ENCODE measurements around the gene CHMP3.
"Not testable (repeated sequence)": the region's sequence is repeated elsewhere in the genome, so short reads cannot be mapped to it uniquely, and the experiment has no call there.

The CHMP3 gene

DNA sequence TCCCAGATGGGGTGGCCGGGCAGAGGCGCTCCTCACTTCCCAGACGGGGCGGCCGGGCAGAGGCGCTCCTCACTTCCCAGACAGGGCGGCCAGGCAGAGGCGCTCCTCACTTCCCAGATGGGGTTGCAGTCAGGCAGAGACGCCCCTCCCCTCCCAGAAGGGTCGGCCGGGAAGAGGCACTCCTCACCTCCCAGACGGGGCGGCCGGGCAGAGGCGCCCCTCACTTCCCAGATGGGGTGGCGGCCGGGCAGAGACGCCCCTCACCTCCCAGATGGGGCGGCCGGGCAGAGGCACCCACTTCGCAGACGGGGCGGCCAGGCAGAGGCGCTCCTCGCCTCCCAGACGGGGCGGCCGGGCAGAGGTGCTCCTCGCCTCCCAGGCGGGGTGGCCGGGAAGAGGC is 13.8 kb downstream of the CHMP3 start:
- not testable (repeated sequence) for DNase-seq

DNA sequence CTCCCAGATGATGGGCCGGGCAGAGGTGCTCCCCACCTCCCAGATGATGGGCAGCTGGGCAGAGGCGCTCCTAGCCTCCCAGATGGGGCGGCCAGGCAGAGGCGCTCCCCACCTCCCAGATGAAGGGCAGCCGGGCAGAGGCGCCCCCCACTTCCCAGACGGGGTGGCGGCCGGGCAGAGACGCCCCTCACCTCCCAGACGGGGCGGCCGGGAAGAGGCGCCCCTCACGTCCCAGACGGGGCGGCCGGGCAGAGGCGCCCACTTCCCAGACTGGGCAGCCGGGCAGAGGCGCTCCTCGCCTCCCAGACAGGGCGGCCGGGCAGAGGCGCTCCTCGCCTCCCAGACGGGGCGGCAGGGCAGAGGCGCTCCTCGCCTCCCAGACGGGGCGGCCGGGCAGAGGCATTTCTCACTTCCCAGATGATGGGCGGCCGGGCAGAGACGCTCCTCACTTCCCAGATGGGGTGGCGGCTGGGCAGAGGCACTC is 14.3 kb downstream of the CHMP3 start:
- not testable (repeated sequence) for DNase-seq

DNA sequence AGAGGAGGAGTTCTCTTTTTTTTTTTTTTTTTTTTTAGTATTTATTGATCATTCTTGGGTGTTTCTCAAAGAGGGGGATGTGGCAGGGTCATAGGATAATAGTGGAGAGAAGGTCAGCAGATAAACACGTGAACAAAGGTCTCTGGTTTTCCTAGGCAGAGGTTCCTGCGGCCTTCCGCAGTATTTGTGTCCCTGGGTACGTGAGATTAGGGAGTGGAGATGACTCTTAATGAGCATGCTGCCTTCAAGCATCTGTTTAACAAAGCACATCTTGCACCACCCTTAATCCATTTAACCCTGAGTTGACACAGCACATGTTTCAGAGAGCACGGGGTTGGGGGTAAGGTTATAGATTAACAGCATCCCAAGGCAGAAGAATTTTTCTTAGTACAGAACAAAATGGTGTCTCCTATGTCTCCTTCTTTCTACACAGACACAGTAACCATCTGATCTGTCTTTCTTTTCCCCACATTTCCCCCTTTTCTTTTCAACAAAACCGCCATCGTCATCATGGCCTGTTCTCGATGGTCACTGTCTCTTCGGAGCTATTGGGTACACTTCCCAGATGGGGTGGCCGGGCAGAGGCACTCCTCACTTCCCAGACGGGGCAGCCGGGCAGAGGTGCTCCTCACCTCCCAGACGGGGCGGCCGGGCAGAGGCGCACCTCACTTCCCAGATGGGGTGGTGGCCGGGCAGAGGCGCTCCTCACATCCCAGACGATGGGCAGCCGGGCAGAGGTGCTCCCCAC is 14.9 kb downstream of the CHMP3 start:
- not testable (repeated sequence) for DNase-seq

DNA sequence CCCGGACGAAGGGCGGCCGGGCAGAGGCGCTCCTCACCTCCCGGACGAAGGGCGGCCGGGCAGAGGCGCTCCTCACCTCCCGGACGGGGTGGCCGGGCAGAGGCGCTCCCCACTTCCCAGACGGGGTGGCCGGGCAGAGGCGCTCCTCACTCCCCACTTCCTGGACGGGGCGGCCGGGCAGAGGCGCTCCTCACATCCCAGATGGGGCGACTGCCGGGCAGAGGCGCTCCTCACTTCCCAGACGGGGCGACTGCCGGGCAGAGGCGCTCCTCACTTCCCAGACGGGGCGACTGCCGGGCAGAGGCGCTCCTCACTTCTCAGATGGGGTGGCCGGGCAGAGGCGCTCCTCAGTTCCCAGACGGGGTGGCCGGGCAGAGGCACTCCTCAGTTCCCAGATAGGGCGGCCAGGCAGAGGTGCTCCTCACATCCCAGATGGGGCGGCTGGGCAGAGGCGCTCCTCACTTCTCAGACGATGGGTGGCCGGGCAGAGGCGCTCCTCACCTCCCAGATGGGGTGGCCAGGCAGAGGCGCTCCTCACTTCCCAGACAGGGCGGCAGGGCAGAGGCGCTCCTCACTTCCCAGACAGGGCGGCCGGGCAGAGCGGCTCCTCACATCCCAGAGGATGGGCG is 17.8 kb downstream of the CHMP3 start:
- not testable (repeated sequence) for DNase-seq

DNA sequence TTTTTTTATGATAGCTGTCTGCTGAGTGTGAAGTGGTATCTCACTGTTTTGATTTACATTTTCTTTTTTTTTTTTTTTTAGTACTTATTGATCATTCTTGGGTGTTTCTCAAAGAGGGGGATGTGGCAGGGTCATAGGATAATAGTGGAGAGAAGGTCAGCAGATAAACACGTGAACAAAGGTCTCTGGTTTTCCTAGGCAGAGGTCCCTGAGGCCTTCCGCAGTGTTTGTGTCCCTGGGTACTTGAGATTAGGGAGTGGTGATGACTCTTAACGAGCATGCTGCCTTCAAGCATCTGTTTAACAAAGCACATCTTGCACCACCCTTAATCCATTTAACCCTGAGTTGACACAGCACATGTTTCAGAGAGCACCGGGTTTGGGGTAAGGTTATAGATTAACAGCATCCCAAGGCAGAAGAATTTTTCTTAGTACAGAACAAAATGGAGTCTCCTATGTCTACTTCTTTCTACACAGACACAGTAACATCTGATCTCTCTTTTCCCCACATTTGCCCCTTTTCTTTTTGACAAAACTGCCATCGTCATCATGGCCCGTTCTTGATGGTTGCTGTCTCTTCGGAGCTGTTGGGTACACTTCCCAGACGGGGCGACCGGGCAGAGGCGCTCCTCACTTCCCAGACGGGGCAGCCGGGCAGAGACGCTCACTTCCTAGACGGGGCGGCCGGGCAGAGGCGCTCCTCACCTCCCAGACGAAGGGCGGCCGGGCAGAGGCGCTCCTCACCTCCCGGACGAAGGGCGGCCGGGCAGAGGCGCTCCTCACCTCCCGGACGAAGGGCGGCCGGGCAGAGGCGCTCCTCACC is 18.8 kb downstream of the CHMP3 start:
- DNase-seq: not testable (repeated sequence)

DNA sequence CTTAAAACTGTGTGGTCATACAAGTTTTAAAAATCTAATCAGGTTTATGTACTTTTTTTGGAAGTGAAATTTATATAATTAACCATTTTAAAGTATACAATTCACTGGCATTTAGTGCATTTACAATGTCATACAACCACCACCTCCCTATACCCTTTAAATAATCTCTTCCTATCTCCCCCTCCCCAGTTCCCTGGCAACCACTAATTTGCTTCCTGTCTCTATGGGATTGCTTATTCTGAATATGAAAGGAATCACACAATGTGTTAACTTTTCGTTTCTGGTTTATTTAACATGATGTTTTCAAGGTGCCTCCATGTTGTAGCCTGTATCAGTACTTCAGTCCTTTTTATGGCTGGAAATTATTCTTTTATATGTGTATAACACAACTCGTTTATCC is 19.4 kb downstream of the CHMP3 start:
- no peak for DNase-seq

DNA sequence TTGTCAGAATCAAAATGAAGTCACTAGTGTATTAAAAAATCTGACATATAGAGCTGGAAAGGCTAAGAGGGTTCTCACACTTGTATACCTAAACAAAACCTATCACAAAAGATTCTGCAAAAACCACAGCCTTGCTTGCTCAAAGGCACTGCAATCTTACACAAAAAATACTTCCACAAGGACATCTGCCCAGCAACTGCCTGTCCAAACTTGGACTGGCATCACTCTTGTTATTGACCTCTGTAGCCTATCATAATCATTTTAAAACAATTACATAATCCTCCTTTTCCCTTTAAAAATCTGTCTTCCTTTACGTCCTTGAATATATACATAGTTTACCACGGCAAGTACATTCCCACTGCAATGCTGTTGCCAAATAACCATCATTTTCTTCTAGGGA is 19.9 kb downstream of the CHMP3 start:
- no peak for DNase-seq

DNA sequence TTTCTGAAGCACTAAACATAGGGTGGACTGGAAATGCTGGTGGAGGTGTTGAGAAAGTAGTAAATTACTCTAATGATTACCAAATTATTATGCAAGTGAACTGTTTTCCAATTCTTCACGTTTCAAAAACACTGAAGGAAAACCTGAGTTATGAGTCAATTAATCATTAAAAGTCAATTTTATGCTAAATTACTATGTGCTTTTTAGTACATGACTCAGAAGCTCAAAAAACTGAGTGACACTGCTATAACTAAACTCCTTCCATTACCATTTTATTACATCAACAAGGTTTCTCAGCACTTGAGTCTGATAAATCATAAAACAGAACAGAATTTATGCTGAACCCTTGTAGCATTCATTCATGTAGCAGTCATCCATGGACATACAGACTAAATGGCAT is 20.4 kb downstream of the CHMP3 start:
- DNase-seq: no peak

DNA sequence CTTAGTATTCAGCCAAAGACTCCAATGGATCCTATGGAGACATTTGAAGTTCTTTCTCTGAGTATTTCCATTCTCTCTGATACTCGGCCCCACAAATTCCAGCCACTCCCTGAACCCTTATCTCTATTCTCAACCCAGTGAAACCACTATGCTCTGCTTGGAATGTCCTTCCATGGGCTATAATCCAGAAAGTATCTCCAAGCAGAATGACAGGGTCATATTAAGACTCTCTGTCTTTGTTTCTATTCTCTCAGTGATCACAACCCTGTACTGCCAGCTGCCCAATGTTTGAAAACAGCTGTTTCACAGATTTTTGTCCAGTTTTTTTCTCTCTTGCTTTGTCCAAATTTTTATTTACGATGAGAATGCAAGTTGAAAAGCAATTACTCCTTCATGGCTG is 21.9 kb downstream of the CHMP3 start:
- no peak for DNase-seq

DNA sequence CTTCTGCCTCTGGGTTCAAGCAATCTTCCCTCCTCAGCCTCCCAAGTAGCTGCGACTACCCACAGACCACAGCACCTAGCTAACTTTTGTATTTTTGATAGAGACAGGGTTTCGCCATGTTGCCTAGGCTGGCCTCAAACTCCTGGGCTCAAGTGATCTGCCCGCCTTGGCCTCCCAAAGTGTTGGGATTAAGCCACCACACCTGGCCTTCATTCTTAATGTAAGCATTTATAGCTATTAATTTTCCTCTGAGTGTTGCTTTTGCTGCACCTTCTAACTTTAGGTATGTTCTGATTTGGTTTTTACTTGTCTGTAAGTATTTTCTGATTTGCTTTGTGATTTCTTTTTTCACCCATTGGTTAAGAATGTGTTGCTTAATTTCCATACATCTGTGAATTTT is 29.7 kb downstream of the CHMP3 start:
- DNase-seq: no peak

DNA sequence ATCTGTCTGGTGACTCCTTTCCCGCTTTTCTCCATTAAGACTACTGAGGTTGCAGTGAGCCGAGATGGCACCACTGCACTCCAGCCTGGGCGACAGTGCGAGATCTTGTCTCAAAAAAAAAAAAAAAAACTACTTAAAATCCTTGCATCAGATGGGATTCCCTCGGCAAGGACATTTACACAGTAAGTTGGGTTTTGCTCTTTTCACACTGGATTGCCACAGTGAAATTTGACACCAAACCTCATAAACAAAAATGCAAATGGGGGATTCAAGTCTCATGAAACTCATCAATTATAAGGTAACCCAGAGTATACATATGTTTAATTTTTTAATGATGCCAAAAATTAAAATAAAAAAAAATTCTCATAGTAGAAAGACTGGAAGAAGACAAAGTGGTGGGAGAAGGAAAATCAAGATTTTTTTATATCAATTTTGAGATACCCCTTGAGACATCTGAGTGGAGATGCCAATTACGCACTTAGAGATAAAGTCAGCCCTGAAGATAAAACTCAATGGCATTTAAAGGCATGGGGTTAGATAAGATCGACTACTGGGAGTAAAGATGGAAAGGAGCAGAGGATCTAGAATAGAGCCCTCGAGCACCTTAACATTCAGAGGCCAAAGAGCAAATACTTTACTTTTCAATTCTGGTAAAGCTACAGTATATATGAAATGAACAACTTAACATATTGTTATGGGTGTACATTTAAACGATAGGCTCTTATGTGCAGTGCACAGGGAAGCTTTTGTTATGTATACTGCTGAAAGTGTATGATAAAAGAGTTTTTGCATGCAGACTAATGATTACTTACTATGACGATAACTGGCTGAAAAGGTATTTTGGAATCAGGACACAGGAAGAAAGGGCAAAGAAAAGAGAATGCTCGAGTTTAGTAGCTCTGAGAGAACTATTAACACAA is 37.6 kb downstream of the CHMP3 start:
- DNase-seq: no peak

DNA sequence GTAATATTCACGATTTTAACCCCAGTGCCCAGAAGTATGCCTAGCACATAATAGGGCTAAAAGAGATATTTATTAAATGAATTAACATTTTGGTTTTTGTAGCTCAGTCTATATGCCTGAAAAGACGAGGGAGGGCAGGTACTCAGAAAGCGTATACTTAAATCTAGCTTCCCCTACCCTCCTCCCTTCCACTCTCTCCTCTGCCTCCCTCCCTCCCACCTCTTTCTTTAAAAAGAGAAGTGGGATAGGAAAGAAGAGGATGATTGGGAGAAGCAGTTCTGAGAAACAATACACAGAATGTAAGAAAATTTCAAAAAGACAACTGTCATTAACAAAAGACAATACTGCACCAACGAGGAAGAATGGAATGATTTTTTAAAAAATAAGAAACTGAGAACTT is 39.8 kb downstream of the CHMP3 start:
- no peak for DNase-seq

DNA sequence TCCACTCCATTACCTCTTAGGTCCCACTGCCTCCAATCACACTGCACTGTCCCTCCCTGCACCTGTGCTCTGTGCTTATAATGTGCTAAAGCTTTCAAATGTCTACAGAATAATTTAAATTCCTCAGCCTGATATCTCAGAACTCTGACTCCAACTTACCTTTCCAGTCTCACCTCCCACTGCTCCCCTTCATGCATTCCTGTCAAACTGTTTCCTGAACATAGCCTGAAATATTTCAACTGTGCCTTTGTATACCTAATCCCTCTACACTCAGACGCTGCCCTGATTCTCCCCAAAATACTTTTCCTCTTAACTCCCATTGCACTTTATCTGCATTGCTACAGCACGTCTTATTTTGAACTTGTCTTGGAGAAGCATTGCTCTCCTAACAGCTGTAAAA is 40.5 kb downstream of the CHMP3 start:
- DNase-seq: no peak

DNA sequence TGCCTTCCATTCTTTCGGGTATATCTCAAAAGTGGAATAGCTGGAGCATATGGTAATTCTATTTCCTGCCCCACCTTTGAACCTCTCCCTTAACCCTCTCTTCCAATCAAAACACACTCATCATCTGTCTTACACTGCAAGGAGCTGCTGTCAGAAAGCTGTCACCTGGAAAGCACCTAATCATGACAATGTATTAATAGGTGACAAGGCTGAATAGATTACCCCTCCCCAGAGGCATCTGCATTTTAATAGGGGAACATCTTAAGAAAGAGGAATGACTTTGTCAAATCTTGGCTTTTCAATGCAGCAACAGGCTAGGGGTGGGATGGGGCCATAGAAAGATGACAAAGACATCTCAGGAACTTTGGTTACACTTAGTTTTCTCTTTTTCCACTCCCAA is 41.3 kb downstream of the CHMP3 start:
- no peak for DNase-seq

DNA sequence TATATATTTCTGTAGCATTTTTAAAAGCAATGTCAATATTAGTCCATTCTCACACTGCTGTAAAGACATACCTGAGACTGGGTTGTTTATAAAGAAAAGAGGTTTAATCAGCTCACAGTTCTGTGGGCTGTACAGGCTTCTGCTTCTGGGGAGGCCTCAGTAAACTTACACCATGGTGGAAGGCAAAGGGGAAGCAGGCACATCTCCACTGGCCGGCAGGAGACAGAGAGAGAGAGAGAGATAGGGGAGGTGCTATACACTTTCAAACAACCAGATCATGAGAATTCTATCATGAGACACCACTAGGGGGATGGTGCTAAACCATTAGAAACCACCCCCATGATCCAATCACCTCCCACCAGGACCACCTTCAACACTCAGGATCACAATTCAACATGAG is 43.1 kb downstream of the CHMP3 start:
- no peak for DNase-seq

DNA sequence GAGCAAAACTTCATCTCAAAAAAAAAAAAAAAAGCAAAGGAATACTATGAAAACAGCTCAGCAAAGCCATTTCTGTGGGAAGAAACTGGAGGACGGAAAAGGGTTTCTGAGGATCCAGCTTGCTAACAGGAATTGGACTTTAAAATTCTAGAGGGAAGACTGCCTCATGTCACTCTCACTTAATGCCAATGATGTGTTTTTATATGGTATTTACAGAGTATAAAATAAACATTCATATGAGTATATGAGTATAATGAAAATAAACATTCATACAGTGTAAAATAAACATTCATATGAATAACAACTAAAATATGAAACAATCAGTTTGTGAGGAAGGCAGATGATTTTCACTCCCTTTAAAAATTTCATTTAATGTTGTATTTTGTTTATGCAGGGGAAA is 43.9 kb downstream of the CHMP3 start:
- DNase-seq: no peak

DNA sequence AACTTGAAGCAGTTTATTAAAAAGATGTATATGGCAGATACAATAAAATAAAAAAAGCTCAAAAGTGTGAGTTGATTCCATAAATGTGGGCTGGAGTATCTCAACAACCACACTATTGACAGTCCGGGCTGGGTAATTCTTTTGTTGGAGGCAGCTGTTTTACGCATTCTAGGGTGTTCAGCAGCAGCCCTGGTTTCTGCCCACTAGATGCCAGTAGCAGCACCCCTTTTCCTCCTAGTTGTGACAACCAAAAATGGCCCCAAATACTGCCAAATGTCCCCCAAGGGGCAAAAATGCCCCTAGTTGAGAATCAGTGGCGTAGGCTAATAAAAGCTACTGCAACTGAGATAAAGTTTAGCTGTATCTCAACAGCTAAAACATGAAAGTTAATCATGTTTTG is 44.8 kb downstream of the CHMP3 start:
- DNase-seq: peak; percentile 32

DNA sequence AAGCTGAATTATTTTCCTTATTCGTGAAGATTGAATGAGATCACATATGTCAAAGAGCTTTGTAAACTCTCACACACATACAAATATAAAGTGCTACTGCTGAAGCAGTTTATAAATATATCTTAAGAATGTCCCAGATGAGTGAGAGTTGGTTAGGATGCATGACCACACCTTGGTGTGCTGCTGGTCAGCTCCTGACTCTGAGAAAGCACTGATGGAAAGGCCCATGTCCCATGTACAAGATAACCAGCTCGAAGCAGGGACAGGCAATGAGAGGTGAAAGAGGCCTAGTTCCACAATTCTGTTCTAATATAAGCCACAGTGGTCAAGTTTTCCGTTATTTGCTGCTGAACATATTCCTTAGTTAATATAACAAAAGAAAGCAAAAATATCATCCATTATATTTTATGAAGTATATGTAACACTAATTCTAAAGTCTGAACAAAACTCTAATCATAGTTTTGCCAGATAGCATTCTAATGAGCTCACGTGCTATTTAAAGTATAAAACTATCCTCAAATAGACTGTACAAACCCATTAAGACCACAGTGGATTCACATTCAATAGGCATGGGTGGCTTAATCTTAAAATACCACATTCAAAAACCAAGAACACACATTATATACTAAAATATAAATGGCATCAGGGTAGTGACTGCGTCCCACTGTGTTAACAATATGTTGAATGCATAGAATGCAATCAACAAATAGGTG is 49.1 kb downstream of the CHMP3 start:
- no peak for DNase-seq

DNA sequence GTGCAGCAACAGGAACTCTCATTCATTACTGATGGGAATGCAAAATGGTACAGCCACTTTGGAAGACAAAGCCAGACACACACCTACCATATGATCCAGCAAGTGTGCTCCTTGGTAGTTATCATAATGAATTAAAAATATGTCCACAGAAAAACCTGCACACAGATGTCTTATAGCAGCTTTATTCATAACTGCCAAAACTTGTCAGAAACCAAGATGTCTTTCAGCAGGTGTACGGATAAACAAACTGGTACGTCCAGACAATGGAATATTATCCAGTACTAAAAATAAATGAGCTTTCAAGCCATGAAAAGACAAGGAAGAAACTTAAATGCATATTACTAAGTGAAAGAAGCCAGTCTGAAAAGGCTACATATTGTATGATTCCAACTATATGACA is 50.4 kb downstream of the CHMP3 start:
- DNase-seq: no peak

DNA sequence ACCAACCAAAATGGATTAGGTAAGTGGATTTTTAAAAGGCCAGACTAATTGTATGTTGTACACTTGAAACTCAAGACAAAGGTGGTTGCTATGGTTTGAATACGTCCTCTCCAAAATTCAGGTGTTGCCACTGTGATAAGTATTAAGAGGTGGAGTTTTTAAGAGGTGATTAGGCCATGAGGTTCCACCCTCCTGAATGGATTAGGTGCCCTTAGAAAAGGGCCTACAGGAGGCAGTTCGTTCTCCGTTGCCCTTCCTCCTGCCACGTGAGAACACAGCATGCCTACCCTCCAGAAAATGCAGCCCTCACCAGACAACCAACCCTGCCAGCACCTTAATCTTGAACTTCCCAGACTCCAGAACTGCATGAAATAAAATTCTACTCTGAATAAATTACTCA is 51.2 kb downstream of the CHMP3 start:
- DNase-seq: no peak

DNA sequence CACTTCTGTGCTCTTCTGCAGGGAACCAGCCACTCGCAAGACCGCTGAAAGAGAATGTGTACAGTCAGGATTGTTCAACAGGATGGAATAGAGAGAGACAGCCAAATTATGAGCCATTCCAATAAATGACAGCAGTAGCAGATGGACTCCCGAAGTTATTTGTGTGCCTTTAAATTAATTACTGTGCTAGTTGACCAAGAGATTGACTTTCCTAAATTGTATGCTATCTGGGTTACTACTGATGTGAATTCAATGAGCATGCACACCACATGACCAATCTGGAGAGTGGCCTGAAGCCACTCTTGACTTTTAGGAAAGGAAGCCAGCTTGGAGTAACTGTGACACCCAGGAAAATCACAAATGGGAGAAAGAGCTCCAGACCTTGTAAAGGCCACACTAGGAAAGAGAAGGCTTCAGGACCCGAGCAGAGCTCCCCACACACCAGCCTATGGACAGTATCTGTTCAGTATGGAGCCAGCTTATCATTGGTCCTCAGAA is 52.8 kb downstream of the CHMP3 start:
- DNase-seq: no peak

DNA sequence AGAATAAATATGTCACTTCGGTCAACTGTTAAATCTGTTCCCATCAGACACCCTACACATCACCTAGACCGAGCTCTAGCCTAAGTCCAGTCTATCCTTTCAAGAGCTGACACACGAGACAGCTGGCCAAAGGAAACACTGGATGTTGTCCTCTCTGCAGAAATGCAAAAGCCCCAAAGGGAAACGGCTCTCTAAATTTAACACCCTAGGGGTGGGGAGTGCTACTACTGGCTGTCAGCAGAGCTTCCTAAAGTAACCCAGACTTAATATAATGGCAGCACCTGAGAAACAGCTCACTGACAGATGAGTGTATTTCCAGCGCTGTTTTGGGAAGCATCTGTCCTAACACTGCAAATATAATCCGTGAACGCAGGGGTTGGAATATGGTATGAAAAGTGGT is 55.6 kb downstream of the CHMP3 start:
- DNase-seq: no peak
